Measurements from ENCODE around the gene LBX1. TPM values are rescaled to one million over a fixed set of nuclear protein-coding genes. Genes with fewer than 3 reads are reported as not detected.

The LBX1 gene
- total RNA-seq, 6 experiments from 2014 or later: not detected

GRCh38 chr10:101228966-101229265 lies 347 bp downstream of the LBX1 start:
- no peaks in the 10 kb centered on the region for H3K9me3 ChIP-seq
- TF ChIP-seq CTCF (IDR thresholded peaks at IDR 0.05) (no peak), POLR2A (IDR thresholded peaks at IDR 0.05) (no peak)
- WGBS (ENCODE audit: insufficient coverage, low coverage, low lambda C conversion rate, missing lambda C conversion rate): 3% methylated on average over 8 of the region's 34 CpGs
- peaks cover 42 to 52% of the 10 kb centered on the region in 2 donors for H3K27me3 ChIP-seq
- no peak overlapping the region for H3K4me3 ChIP-seq
- intact Hi-C loops (cut with DNase I): no loop called here
- ATAC-seq (no peak), DNase-seq (no peak)
- no peaks in the 10 kb centered on the region for H3K36me3 ChIP-seq
- no peak overlapping the region for H3K27ac ChIP-seq
- H3K4me1 ChIP-seq: peaks cover 0 to 41% (median 2%) of the 10 kb centered on the region in 4 donors

- Histone ChIP-seq H3K27ac (no peak overlapping the region), H3K4me1 (peaks cover 0 to 41% (median 2%) of the 10 kb centered on the region in 4 donors), H3K36me3 (no peaks in the 10 kb centered on the region), H3K27me3 (peaks cover 46 to 57% of the 10 kb centered on the region in 2 donors), H3K9me3 (no peaks in the 10 kb centered on the region), H3K4me3 (no peak overlapping the region)
- 9% methylated on average over 11 of the region's 82 CpGs for WGBS (ENCODE audit: insufficient coverage, low coverage, low lambda C conversion rate, missing lambda C conversion rate)
- intact Hi-C loops (cut with DNase I): no loop called here
- TF ChIP-seq POLR2A (IDR thresholded peaks at IDR 0.05): no peak
- no peak for TF ChIP-seq CTCF (IDR thresholded peaks at IDR 0.05)
- ATAC-seq (peak; percentile 9 to 35 (median 32)), DNase-seq (no peak)
Observed at GRCh38 chr10:101228153-101228965, 904 bp downstream of the LBX1 start.

GRCh38 chr10:101227429-101228152 lies 1.7 kb downstream of the LBX1 start:
- TF ChIP-seq CTCF (IDR thresholded peaks at IDR 0.05) (no peak), POLR2A (IDR thresholded peaks at IDR 0.05) (no peak)
- intact Hi-C loops (cut with DNase I): no loop called here
- DNase-seq (no peak), ATAC-seq (no peak)
- Histone ChIP-seq H3K36me3 (no peaks in the 10 kb centered on the region), H3K27me3 (peaks cover 50 to 63% of the 10 kb centered on the region in 2 donors), H3K27ac (no peak overlapping the region), H3K4me3 (no peak overlapping the region), H3K4me1 (peaks cover 0 to 48% (median 4%) of the 10 kb centered on the region in 4 donors), H3K9me3 (no peaks in the 10 kb centered on the region)
- 5% methylated on average over 21 of the region's 43 CpGs for WGBS (ENCODE audit: insufficient coverage, low coverage, low lambda C conversion rate, missing lambda C conversion rate)

- no peaks in the 10 kb centered on the region for H3K9me3 ChIP-seq
- DNase-seq: no peak
- WGBS (ENCODE audit: insufficient coverage, low coverage, low lambda C conversion rate, missing lambda C conversion rate): 9% methylated on average over 36 of the region's 67 CpGs
Observed at GRCh38 chr10:101226491-101227428, 2.5 kb downstream of the LBX1 start.

More at GRCh38 chr10:101226491-101227428, 2.5 kb downstream of the LBX1 start:
- Histone ChIP-seq H3K27me3 (peaks cover 56 to 69% of the 10 kb centered on the region in 2 donors), H3K4me1 (peaks cover 0 to 50% (median 4%) of the 10 kb centered on the region in 4 donors), H3K4me3 (no peak overlapping the region), H3K36me3 (no peaks in the 10 kb centered on the region), H3K27ac (no peak overlapping the region)
- intact Hi-C loops (cut with DNase I): no loop called here
- ATAC-seq: peak in 1 of 4 donors; percentile 6
- TF ChIP-seq CTCF (IDR thresholded peaks at IDR 0.05) (no peak), POLR2A (IDR thresholded peaks at IDR 0.05) (no peak)
